ENCODE measurements around the gene DR1.

Gene DR1

DNA sequence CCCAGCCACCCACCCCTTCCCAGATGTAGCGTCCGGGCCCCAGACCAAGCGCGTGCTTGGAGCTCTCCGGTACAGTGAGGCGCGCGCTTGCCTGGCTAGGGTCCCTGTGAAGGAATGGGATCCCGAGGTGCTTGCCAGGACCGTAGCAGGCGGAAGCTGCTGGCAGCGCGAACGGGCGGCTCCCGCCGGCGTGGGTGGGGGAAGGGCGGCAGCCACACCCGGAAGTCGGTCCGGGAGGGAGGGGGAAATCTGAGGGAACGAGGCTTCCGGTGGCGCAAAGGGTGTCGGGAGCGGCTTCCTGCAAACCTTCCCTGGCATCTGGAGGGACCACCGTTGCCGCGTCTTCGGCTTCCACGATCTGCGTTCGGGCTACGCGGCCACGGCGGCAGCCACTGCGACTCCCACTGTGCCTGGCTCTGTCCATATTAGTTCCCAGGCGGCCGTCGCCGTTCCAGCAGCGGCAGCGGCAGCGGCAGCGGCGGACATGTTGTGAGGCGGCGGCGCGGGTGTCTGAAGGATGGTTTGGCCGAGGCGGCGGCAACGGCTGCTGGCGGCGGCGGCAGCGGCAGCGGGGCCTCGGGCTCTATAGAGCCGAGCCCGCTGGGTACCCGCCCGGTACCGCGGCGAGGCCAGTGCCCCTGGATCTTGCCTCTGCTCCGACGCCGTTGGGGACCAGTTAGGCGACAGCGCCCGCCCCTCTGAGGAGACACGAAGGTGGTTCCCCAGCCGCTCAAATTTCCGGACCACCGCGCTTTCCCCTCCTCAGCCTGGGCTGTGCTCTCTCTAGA lies at the start of gene DR1:
TSS of gene DR1 (plus strand) at position 275 of the 788 bp plus-strand sequence. CDS start 739 bp downstream, outside the sequence.
- DNase-seq: peak; percentile 95

DNA sequence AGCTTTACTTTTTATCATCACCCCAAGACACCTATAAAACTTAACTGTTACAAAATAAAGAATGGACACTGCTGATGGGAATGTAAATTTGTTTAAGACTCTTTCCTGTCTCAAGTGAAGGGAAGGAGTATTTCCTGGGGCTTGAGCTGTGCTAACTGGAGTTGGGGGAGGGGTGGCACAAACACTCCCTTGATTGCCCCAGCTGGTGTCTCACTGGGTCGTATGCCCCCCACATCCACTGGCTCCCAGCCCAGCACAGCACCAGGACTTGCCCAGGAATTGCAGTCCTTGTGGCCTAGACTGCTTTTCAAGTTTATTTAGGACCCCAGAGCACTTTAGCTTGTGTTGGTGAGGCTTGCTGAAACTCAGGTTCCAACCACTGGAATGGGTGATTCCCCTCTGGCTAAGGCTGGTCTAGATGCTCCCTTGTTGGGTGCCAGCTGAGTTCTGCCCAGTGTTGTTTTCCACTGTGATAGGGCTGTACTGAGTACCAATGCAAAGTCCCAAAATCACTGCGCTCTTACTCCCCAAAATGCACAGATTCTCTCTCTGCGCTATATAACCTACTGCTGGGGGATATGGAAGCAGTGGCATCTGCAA lies 49.1 kb upstream of the DR1 start:
- DNase-seq: no peak

DNA sequence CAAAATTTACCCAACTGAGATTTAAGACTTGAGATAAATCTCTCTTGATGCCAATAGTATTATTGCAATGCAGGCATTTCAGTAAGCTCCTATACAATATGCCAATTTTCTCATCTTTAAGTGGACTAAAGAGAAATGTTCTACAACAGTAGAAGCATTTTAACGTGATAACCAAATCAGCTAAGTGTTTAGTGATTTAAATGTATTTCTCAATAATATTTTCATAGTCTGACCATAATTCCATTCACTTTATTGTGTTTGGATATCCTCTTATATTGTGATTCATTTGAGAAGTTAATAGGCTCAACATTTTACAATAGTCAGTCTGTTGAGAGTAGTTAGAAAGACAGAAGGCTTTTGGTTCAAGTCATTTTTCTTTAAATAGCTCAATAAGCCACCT lies 44.6 kb upstream of the DR1 start:
- DNase-seq: no peak

DNA sequence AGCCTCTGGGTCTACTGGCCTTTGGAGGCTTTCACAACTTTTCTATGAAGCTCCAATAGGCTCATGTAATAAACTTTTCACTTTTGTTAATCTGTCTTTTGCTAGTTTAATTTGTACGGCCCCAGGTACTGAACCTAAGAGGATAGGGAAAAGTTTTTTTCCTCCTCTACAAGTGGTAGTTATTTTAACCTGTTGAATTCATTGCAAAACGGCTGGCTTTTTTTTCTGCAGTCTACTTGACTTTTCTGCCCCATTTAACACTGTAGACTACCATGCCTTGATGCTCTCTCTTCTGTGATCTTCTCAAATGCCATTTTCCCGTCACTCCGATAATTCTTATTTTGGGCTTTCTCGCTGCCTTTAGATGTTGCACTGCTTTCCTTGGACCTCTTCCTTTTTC lies 43.6 kb upstream of the DR1 start:
- DNase-seq: no peak

DNA sequence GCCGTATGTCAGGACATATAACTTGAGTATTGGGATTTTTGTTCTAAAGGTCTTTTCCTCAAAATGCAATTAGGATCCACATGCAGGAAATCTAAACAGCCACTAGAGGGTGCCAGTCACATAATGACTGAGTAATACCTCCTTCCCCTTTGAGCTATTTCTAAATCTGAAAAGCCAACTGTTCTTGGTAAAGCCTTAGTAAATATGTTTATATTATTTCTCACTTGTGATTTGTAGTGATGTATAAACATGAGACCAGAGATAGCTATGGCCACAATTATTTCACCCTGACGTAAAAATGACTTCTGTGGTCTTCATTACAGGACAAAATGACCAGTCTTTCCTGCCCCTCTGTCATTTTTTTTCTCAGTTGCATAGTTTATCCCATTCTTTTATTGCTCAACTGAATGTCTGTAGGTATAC lies 41.0 kb upstream of the DR1 start:
- DNase-seq: peak; percentile 65

DNA sequence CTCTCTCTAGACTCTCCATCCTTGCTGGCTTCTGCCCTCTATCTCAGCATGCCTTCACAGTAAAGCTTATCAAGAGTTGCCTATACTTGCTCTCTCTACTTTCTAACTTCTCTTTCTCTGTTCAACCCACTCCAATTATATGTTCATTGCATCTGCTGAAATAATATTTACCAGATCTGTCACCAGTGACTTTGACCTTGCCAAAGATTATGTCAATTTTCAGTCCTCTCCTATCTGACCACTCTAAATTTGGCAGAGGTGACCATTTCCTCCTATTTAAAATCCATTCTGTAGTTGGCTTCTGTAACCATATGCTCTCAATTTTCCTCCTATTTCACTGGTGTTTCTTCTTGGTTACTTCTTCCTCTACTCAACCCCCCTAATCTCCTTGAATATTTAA lies 38.8 kb upstream of the DR1 start:
- no peak for DNase-seq

DNA sequence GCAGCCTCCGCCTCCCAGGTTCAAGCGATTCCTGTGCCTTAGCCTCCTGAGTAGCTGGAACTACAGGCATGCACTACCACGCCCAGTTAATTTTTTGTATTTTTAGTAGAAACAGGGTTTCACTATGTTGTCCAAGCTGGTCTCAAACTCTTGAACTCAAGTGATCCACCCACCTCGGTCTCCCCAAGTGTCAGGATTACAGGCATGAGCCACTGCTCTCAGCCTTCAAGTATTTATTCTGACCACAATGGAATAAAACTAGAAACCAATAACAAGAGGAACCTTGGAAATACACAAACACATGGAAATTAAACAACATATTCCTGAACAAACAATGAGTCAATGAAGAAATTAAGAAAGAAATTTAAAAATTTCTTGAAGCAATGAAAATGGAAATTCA lies 32.7 kb upstream of the DR1 start:
- no peak for DNase-seq

DNA sequence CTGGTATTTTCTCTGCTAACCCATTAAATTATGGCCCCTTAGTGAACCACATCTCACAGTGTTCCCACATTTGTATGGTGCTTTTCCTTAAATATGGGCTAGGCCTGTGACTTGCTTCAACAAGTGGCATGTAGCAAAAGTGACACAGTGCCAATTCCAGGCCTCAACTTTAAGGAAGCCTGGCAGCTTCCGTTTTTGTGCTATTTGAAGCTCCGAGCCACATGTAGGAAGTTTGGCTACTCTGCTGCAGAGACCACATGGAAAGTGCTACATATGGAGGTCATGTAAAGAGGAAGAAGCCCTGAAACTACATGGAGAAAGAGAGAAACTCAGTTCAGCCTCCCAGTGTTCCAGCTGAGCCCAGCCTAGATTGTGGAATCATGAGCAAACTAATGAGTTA lies 28.5 kb upstream of the DR1 start:
- DNase-seq: no peak

DNA sequence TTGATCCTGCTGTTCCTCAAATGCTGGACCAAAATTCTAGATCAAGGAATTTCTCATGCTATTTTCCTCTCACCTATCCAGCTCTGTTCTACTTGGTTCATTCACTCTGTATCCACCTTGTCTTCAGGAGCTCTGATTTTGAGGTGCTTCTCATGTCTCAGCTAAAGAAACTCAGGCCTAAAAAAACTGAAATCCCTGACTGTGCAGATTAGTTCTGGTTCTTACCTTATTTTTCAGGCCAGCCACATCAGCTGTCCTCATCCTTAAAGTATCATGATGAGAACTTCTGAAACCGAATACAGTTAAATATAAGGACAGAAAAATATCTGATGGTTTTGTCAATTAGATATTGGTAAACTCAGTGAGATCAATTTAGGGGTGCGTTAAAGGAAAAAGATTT lies 27.8 kb upstream of the DR1 start:
- no peak for DNase-seq

DNA sequence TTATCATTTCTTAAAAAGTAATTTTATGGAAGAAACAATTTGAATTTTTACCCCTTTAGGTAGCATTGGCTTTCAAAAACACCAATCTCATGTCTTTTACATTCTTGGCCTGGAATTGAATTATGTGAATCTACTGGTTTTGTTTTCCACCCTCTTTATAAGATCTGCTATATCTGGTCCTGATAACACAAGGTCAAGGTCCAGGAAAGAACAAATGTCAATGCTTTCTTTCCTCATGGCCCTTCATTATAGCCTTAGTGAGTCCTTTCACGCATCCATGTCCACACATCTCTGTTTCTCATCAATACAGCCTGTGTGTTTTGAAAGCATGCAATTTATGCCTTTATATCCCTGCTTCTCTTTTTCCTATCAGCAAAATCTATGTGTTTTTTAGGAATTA lies 24.0 kb upstream of the DR1 start:
- no peak for DNase-seq

DNA sequence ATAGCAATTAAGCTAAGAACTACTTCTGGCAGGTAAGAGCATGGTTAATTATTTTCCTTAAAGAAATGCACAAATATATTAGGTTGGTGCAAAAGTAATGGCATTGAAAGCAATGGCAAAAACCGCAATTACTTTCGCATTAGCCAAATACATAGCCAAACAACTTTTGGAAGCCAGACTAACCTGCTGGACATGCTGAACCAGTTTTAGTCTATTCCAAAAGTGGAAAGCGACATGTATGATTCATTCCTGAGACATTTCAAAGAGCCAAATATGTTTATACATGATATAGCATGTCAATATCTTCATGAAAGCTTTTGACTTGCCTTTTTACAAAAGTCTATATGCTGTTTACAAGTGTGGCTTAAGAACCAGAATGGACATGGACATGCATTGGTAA lies 23.4 kb upstream of the DR1 start:
- DNase-seq: no peak

DNA sequence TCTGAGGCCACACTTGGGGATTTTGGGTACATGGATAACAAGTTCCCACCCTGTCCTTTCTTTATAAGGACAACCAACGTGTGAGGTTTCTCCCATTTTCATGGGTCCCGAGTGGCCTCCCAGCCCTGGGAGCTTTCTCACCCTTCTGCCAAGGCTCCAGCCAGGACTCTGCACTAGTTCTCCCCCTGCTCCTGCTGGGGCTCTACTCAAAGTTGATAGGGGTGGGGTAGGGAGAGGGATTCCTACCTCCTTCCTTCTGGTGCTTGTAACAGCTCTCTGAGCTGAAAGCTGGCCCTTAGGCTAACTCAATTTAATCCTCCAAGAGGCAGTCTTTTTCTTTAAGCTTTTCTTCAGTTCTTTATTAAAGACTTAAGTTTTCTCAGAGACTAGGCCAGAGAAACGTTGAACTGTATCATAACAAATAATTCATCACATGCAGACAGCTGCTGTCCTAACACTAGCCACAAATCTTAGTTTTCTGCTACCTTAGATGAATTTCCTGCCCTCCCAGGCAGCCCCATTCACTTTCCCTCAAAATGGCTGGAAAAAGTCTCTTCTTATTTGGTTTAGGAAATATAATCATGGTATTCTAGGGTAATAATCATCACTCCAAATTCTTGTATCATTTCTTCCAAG lies 22.4 kb upstream of the DR1 start:
- no peak for DNase-seq

DNA sequence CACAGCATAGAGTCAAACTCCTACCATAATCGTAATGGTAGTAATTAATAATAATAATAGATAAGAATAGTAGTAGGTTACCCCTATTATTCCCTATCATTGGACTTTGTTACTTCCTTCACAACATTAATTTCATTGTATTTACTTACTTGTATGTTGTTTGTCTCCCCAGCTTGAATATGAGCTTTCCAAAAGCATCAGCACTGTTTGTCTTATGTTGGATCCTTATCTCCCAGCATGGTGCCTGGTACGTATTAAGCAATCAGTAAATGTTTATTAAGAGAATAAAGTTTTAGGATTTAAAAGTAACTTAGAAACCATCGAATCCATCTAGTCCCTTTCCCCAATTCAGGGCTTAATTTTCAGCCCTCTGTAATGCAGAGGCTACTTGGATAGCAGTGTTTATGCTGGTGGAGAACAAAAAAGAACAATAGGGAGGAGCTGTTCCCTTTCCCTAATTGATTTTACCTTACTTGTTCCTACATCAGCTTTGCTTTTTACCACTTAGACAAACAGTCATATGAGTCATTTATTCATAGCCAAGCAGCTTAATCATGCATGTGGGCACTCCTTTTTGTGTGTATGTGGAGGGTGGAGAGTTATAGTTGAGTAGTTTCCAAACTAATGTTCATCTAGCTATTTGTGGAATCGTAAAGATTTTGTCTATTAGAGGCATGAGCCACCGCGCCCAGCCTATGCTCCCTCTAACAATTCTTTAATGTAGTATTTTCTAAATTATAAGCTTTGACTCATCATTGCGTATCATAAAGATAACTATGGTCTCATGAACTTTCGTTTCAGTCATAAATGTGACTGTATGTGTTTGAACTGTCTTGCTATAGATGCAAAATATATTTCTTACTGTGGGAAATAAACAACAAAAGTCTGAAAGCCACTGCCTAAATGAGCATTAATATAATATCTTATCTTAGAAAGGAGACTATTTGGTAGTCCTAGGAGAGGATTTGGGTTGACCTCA lies 20.9 kb upstream of the DR1 start:
- peak; percentile 82 for DNase-seq

DNA sequence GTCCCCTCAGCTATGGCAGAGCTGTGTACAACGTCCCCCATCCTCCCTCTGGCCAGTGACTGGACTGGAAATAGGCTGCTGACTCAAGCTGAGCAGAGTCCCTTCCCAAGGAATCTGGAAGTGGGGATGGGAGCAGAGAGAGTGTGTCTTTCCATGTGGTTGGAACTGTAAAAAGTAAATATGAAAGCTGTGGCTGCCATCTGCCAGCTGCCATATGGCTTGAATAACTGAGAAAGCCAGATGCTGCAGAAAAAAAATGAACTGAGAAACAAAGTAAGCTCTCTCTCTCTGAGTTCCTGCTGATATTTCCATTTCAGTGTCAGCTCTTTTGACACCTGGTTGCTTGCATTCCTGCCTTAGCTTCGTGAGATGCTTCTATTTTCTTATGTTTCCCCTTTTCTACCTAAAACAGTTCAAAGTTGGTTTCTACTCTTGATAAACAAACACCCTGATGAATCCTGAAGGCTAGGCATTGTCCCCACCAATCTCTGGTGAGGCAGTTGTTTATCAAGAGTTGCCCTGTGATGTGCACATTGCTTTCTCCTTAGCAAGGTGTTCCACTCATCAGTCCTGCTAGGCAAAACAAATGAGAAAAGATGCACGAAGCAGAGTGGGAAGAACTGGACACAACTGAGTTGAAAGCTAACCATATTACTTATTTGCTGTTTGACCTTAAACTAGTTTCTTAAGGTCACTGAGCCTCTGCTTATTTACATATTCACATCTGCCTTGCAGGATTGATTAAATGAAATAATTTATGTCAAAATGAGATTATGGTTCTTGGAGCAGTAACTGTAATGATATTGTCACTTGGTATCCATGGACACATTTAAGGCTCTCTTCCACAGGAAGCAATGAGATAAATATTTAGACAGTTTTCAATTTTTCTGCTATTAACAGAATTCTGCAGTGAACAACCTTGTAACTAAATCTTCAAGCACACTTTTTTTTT lies 16.6 kb upstream of the DR1 start:
- DNase-seq: peak; percentile 47

DNA sequence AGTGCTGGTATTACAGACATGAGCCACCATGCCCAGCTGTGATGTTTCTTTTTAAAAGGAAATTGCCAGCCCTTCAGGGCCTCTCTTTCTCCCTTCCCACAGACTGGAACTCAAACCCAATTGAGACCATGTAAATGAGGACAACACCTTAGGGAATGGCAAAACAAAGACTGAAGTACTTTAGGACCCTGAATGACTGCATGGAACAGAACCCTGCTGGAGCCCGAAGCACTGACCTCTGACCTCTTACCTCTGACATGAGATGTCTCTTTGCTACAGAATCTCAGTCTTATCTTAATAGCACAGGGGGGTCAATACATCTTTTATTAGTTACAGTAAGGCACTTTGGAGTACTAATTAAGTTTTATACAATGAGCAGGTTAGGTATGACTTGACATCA lies 15.5 kb upstream of the DR1 start:
- no peak for DNase-seq

DNA sequence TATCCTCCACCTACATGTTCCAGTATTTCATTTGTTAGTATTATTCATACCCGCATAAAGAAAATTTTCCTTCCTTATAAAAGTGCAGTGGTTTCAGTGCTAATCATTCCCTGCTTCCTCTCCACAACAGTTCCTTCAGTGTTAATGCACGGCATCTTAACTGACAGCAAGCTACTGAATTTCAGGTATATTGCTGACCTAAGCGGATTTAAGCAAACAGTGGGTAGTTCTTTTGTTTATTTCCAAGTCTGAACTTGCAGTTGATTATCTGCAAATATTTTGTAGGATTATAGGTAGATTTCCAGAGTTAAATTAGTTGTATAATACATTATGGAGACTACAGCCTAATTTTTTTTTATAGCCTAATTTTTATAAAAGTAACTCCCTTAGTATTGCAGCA lies 15.1 kb upstream of the DR1 start:
- DNase-seq: no peak

DNA sequence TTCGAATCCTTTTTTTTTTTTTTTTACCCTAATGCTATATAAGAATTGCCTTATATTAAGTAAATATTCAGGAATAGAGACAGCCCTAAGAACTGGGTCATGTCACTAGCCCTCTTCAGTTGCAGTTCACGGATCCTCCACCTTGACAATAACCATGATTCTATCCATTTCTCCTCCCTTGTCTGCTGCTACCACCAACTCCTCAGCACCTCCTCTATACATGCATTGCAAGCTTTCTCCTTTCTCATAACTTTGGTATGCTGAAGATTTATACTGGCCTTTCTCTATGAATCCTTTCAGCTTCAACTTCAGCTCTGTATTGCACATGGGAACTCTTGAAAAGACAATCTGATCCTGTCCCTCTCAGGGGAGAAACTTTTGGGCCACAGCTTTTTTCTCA lies 14.3 kb upstream of the DR1 start:
- peak; percentile 39 for DNase-seq

DNA sequence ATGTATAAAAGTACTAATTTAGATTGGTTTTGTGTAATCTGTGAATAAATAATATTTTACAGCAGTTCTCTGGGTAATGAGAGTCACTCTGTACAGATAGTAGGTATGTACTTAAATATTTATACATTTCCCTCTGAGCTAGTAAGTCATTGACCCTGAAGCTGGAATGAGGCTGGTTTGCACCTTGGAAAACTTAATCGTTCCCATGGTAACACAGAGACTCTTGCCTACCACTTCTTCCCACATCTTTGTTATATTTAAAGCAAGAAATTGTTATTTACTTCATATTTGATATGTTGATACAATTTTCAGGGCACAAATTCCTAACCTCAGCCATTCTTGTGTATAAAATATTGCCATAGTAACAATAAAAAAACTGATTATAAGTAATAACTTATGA lies 13.3 kb upstream of the DR1 start:
- no peak for DNase-seq

DNA sequence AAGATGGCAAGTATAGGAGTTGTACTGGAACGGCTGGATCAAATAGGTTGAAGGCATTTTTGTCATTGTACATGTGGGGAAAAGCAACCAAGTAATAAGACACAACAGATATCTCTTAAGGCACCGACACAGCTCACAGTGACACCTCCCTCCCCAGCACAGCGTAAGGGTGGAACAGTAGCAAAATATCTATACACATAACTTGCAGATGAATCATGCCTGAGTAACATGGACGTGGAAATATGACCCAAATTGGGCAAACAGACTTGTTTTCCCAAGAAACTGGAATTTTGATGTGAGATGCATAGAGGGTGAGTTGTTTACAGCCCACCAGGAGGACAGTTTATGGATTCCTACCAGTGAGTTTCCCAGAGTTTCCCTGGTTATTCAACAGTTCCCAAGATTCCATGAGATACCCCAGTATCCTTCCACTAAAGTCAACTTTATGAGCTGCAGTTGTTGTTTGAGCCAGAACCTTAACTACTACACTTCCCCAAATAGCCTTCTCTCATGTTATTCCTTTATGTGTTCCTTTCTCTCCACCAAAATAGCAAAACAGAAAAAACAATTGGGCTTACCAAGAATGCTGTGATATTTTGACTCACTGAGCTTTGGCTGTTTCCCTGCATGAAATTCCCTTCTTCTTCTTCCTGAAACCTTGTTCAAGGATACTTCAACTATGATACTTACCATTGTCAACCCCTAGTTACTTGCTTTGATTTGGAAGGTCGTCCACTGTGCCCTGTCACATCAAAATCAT lies 7.1 kb upstream of the DR1 start:
- peak; percentile 96 for DNase-seq

DNA sequence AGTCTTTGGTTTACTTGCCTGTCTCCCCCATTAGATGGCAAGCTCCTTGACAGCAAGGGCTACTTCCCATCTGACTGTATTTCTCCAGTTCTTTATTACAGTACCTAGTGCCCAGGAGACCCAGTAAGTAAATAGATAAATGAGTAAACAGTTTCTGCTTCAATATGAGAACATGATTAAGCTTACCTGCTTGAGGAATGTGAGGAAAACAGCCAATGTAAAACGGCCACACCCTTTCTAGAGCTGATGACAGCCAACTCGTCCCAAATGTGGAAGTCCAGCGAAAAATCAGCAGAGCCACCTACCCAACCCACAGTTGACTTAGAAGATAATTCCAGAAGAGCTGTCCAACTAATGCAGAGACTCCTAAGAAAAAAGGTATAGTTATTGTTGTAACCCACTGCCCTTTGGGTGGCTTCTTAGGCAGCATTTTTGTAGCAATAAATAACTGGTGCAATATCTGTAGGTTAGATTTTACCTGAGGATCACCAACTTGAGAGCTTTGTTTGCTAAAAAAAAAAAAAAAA lies 6.5 kb upstream of the DR1 start:
- DNase-seq: no peak

DNA sequence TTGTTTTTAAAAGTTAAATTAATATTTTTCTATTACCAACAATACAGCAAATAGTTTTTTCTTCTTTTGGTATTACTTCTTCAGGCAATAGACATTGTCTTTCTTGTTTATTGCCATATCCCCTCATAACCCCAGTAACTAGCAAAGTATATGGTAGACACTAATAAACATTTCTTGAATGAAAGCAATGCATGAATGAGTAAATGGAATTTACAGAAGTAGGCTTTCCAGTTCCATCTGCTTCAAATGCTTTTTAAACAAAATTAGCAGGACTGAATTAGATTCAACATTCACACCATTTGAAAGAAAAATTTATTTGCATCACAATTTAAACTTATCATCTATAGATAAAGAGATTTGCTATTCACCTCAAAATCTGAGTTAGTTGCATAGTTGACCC lies 5.6 kb upstream of the DR1 start:
- DNase-seq: no peak
